BLaER1 treated with 17β-estradiol and CSF1 and Interleukin-3, amounts not matched to agents 10 nM and 100 nM (cell line): ENCODE data around the gene CDH23.
A peak's percentile ranks its signal among the peaks of the same experiment; 100 is the strongest.

Source experiments
- H3K27ac ChIP-seq, 11 experiments: shearing (Covaris generic); formaldehyde crosslinking; 2 replicates each; pipeline ENCODE4 v1.8.1; 2022
- H3K27me3 ChIP-seq, 11 experiments: shearing (Covaris generic); formaldehyde crosslinking; 2 replicates each; pipeline ENCODE4 v1.8.1; 2022
- H3K36me3 ChIP-seq, 11 experiments: shearing (Covaris generic); formaldehyde crosslinking; 2 replicates each; pipeline ENCODE4 v1.8.1; 2022
- H3K4me1 ChIP-seq, 10 experiments: shearing (Covaris generic); formaldehyde crosslinking; 2 replicates each; pipeline ENCODE4 v1.8.1; 2022
- H3K4me2 ChIP-seq, 11 experiments: shearing (Covaris generic); formaldehyde crosslinking; 2 replicates each; pipeline ENCODE4 v1.8.1; 2022
- H3K4me3 ChIP-seq, 10 experiments: shearing (Covaris generic); formaldehyde crosslinking; 2 replicates each; pipeline ENCODE4 v1.8.1; 2022
- H3K9ac ChIP-seq, 11 experiments: shearing (Covaris generic); formaldehyde crosslinking; 2 replicates each; pipeline ENCODE4 v1.8.1; 2022
- H3K9me3 ChIP-seq, 11 experiments: shearing (Covaris generic); formaldehyde crosslinking; replicated peaks in 1 of 11; 2 replicates each; pipeline ENCODE4 v1.8.1; 2022
- H4K20me1 ChIP-seq, 11 experiments: shearing (Covaris generic); formaldehyde crosslinking; 2 replicates each; pipeline ENCODE4 v1.8.1; 2022
- Cebpa-rat ChIP-seq, 11 experiments: shearing (Covaris generic); IDR thresholded peaks; 2 replicates each; pipeline ENCODE4 v1.8.1; 2022

The CDH23 gene

DNA sequence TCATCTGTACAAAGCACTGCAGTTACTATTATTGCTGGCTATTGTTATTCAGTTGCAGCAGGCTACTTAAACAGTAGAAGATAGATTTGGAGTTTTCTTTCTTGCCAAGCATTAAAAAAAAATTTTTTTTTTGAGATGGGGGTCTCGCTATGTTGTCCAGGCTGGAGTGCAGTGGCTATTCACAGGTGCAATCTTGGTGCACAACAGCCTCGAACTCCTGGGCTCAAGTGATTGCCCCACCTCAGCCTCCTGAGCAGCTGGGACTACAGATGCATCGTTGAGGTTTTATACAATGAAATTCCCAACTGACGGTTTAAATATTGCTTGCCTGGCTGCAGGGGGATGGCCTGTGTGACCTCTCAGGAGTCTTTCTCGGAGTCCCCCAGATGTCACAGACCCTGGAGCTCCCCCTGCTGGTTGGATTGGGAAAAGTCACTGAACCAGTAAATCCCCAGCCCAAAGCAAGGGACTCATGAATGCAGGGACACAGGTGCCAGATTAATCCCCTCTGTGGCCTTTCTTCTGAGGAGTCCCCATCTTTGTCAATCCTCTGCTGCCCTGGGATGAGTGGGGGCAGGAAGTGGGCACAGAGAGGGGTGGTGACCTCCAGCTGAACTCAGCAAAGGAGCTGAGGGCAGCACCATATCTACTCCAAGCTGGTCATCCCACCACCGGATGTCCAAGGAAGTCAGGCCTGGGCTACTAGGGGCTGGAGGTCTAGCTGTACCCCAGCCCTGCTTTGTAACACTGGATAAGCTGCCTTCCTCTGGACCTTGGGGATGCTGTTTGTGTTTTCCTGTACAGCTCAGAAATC, 173.3 kb downstream of the CDH23 start:
- Histone ChIP-seq H3K27ac (no peak overlapping the region), H3K4me3 (no peak overlapping the region), H3K4me1 (peaks cover 0 to 40% (median 26%) of the 10 kb centered on the region in 10 experiments; a peak in 16 of 20 replicates), H3K36me3 (no peaks in the 10 kb centered on the region), H3K27me3 (no peaks in the 10 kb centered on the region), H3K9ac (no peak overlapping the region), H4K20me1 (no peaks in the 10 kb centered on the region), H3K4me2 (peak overlapping the region in 6 of 11 experiments; percentile 8 to 48 (median 22); a peak in 8 of 22 replicates), H3K9me3 (no peaks in the 10 kb centered on the region)
- no peak for TF ChIP-seq Cebpa-rat (IDR thresholded peaks at IDR 0.05)

- TF ChIP-seq Cebpa-rat (IDR thresholded peaks at IDR 0.05) = no peak
- H3K9ac ChIP-seq = no peak overlapping the region
- H3K9me3 ChIP-seq = no peaks in the 10 kb centered on the region
- no peaks in the 10 kb centered on the region for H3K36me3 ChIP-seq
- no peak overlapping the region for H3K4me3 ChIP-seq
- H3K4me1 ChIP-seq = peaks cover 6 to 52% (median 43%) of the 10 kb centered on the region in 10 experiments; a peak in 18 of 20 replicates
- H3K4me2 ChIP-seq = no peak overlapping the region
- no peaks in the 10 kb centered on the region; a peak in 1 of 22 replicates for H4K20me1 ChIP-seq
- H3K27me3 ChIP-seq = peaks cover 0 to 5% (median 0%) of the 10 kb centered on the region in 11 experiments; a peak in 1 of 22 replicates
- no peak overlapping the region for H3K27ac ChIP-seq
Observed at GRCh38 chr10:71571460-71572175, 174.9 kb downstream of the CDH23 start.

- H3K9ac ChIP-seq = no peak overlapping the region
- peaks cover 6 to 65% (median 55%) of the 10 kb centered on the region in 10 experiments; a peak in 18 of 20 replicates for H3K4me1 ChIP-seq
- no peaks in the 10 kb centered on the region for H3K36me3 ChIP-seq
- TF ChIP-seq Cebpa-rat (IDR thresholded peaks at IDR 0.05) = no peak
- H4K20me1 ChIP-seq = no peaks in the 10 kb centered on the region; a peak in 1 of 22 replicates
- no peak overlapping the region for H3K27ac ChIP-seq
- H3K9me3 ChIP-seq = no peaks in the 10 kb centered on the region
- H3K4me3 ChIP-seq = no peak overlapping the region
- peak overlapping the region in 5 of 11 experiments; percentile 55 to 82 (median 79); a peak in 9 of 22 replicates for H3K4me2 ChIP-seq
- peaks cover 0 to 5% (median 0%) of the 10 kb centered on the region in 11 experiments; a peak in 1 of 22 replicates for H3K27me3 ChIP-seq
Observed at GRCh38 chr10:71572962-71573361, 176.2 kb downstream of the CDH23 start.

GRCh38 chr10:71573562-71574518, 177.1 kb downstream of the CDH23 start:
- Histone ChIP-seq H3K27me3 (peaks cover 0 to 5% (median 0%) of the 10 kb centered on the region in 11 experiments; a peak in 1 of 22 replicates), H3K27ac (no peak overlapping the region), H3K4me2 (peak overlapping the region in 8 of 11 experiments; percentile 55 to 82 (median 76); a peak in 12 of 22 replicates)

GRCh38 chr10:71575451-71575850, 178.7 kb downstream of the CDH23 start:
- no peak for TF ChIP-seq Cebpa-rat (IDR thresholded peaks at IDR 0.05)
- Histone ChIP-seq H4K20me1 (no peaks in the 10 kb centered on the region; a peak in 1 of 22 replicates), H3K27me3 (peaks cover 0 to 5% (median 0%) of the 10 kb centered on the region in 11 experiments; a peak in 1 of 22 replicates), H3K9ac (peak overlapping the region in 3 of 11 experiments; percentile 0 to 54 (median 37); a peak in 4 of 22 replicates), H3K4me1 (peaks cover 12 to 85% (median 76%) of the 10 kb centered on the region in 10 experiments; a peak in 19 of 20 replicates), H3K27ac (no peak overlapping the region), H3K9me3 (no peaks in the 10 kb centered on the region), H3K4me3 (no peak overlapping the region; a peak in 1 of 20 replicates), H3K36me3 (no peaks in the 10 kb centered on the region), H3K4me2 (peak overlapping the region; percentile 14 to 82 (median 69); a peak in 20 of 22 replicates)

More at GRCh38 chr10:71573562-71574518, 177.1 kb downstream of the CDH23 start:
- Histone ChIP-seq H3K9me3 (no peaks in the 10 kb centered on the region), H4K20me1 (no peaks in the 10 kb centered on the region; a peak in 1 of 22 replicates), H3K36me3 (no peaks in the 10 kb centered on the region), H3K4me1 (peaks cover 12 to 74% (median 64%) of the 10 kb centered on the region in 10 experiments; a peak in 19 of 20 replicates), H3K9ac (peak overlapping the region in 2 of 11 experiments; percentile 33 to 34; a peak in 2 of 22 replicates), H3K4me3 (no peak overlapping the region)
- no peak for TF ChIP-seq Cebpa-rat (IDR thresholded peaks at IDR 0.05)

DNA sequence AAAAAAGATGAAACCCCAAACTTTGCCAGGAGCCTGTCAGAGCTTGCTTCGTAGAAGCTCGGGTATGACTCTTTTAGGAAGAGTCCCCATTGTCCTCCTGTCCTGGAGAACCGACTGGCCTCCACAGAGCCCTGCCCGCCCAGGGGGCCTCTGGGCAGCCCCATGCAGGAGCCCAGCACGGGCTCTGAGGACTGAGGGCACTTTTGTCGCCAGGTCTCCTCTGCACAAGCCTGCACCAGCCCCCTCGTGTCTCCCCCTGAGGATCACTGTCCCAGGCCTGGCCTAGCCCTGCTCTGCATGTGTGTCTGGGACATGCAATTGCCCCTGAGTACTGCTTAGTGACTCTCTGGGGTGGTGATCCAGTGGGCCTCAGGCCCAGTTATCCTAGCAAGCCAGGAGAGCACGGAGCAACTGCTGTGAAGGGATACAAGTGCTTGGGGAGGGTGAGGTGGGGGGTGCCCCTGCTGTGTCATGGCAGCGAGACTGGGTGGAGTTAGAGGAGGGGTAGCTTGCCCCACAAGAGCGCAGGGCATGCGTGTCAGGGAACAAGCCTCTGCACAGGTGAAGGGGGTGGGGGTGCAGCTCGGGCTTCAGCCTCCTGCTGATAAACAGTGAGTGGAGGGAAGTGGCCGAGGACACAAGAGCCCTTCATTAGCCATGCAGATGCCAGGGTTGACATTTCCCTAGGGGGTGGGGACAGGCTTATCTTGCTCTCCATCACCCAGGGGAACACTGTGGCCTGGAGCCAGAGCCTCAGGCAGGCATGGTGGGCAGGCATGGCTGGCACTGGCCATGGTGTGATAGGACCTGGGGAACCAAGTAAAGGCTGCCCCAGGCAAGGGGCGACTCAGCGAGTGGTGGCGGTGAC, 179.4 kb downstream of the CDH23 start:
- Histone ChIP-seq H3K4me2 (peak overlapping the region; percentile 5 to 82 (median 69); a peak in 20 of 22 replicates), H3K4me3 (no peak overlapping the region; a peak in 1 of 20 replicates), H3K36me3 (no peaks in the 10 kb centered on the region), H3K27me3 (peaks cover 0 to 5% (median 0%) of the 10 kb centered on the region in 11 experiments; a peak in 1 of 22 replicates), H3K9ac (peak overlapping the region in 5 of 11 experiments; percentile 0 to 54 (median 36); a peak in 6 of 22 replicates), H3K4me1 (peaks cover 12 to 89% (median 80%) of the 10 kb centered on the region in 10 experiments; a peak in 19 of 20 replicates), H4K20me1 (no peaks in the 10 kb centered on the region; a peak in 1 of 22 replicates), H3K27ac (peak overlapping the region in 2 of 11 experiments; percentile 13 to 37; a peak in 2 of 22 replicates), H3K9me3 (no peaks in the 10 kb centered on the region)
- TF ChIP-seq Cebpa-rat (IDR thresholded peaks at IDR 0.05) = no peak

GRCh38 chr10:71576842-71577241, 180.1 kb downstream of the CDH23 start:
- H3K9me3 ChIP-seq = no peaks in the 10 kb centered on the region
- peaks cover 12 to 96% (median 86%) of the 10 kb centered on the region in 10 experiments; a peak in 19 of 20 replicates for H3K4me1 ChIP-seq
- no peaks in the 10 kb centered on the region; a peak in 1 of 22 replicates for H4K20me1 ChIP-seq
- no peak for TF ChIP-seq Cebpa-rat (IDR thresholded peaks at IDR 0.05)
- H3K9ac ChIP-seq = 0 out of 22 replicates have a peak overlapping the region, but pooled peaks of 1 of the 11 experiments have one; percentile 37
- peak overlapping the region in 9 of 11 experiments; percentile 55 to 82 (median 74); a peak in 18 of 22 replicates for H3K4me2 ChIP-seq
- no peak overlapping the region for H3K4me3 ChIP-seq
- H3K27ac ChIP-seq = no peak overlapping the region
- peaks cover 0 to 5% (median 0%) of the 10 kb centered on the region in 11 experiments; a peak in 1 of 22 replicates for H3K27me3 ChIP-seq
- H3K36me3 ChIP-seq = no peaks in the 10 kb centered on the region
